ENCODE data around the gene C10orf95. TPM values are rescaled to one million over a fixed set of nuclear protein-coding genes. Genes with fewer than 3 reads are reported as not detected.

The C10orf95 gene
- total RNA-seq, 1 experiment from 2014 or later = 0.21 TPM

GRCh38 chr10:102429468-102429867 lies 21.9 kb downstream of the C10orf95 start:
- in situ Hi-C loops (cut with HindIII; ENCODE audit: low pct_unique_long_range_greater_than_20kb, low sequenced_read_pairs) (no loop called here), intact Hi-C loops (cut with micrococcal nuclease; ENCODE audit: unreplicated experiment) (no loop called here)
- Histone ChIP-seq H3K9me3 (ENCODE audit: control insufficient read depth, insufficient read depth, low read depth, low read length) (no peaks in the 10 kb centered on the region), H3K27ac (ENCODE audit: low read length) (no peak overlapping the region), H3K4me1 (ENCODE audit: control insufficient read depth, insufficient read depth, low read length) (0 out of 2 replicates have a peak, but pooled peaks cover 5% of the 10 kb centered on the region), H3K27me3 (ENCODE audit: control insufficient read depth, insufficient read depth, low read length) (no peaks in the 10 kb centered on the region), H3K4me3 (ENCODE audit: low read depth in 2 of 2, low read length in 2 of 2) (no peak overlapping the region), H3K36me3 (ENCODE audit: control insufficient read depth, insufficient read depth, low read length) (no peaks in the 10 kb centered on the region; the same call in 1 of the 2 replicates)
- DNase-seq (ENCODE audit: low read depth, low spot score) = no peak
- TF ChIP-seq POLR2AphosphoS5 (IDR thresholded peaks at IDR 0.05; ENCODE audit: low read depth, low read length) (no peak), SIN3A (IDR thresholded peaks at IDR 0.05; ENCODE audit: borderline replicate concordance, insufficient read depth, low read depth, low read length) (no peak), CTCF (IDR thresholded peaks at IDR 0.05) (no peak), TCF7L2 (IDR thresholded peaks at IDR 0.05; ENCODE audit: low read depth, low read length) (no peak), REST (IDR thresholded peaks at IDR 0.05; ENCODE audit: insufficient read depth in 1 of 2, low read depth in 2 of 2, low read length in 1 of 2) (no peak)
- POLR2A ChIA-PET = no interaction called here
- BruUV-seq (replicated peaks) = no TSS peak
- ATAC-seq = no peak
- CTCF ChIA-PET = no interaction called here

- peaks cover 3% of the 10 kb centered on the region; the same call in 1 of the 2 replicates for H3K36me3 ChIP-seq (ENCODE audit: control insufficient read depth, insufficient read depth, low read length)
- CTCF ChIA-PET = no interaction called here
- H3K9me3 ChIP-seq (ENCODE audit: control insufficient read depth, insufficient read depth, low read depth, low read length) = no peaks in the 10 kb centered on the region
- no peaks in the 10 kb centered on the region for H3K27me3 ChIP-seq (ENCODE audit: control insufficient read depth, insufficient read depth, low read length)
- intact Hi-C loops (cut with micrococcal nuclease; ENCODE audit: unreplicated experiment) (no loop called here), in situ Hi-C loops (cut with HindIII; ENCODE audit: low pct_unique_long_range_greater_than_20kb, low sequenced_read_pairs) (no loop called here)
- no peak for TF ChIP-seq SIN3A (IDR thresholded peaks at IDR 0.05; ENCODE audit: borderline replicate concordance, insufficient read depth, low read depth, low read length)
- no peak for TF ChIP-seq POLR2AphosphoS5 (IDR thresholded peaks at IDR 0.05; ENCODE audit: low read depth, low read length)
- no peak for TF ChIP-seq TCF7L2 (IDR thresholded peaks at IDR 0.05; ENCODE audit: low read depth, low read length)
- TF ChIP-seq REST (IDR thresholded peaks at IDR 0.05; ENCODE audit: insufficient read depth in 1 of 2, low read depth in 2 of 2, low read length in 1 of 2) = no peak
- no peak for TF ChIP-seq CTCF (IDR thresholded peaks at IDR 0.05)
- no TSS peak for BruUV-seq (replicated peaks)
- POLR2A ChIA-PET = interaction anchor here (0.5 kb wide), 1 partner anchor 37 kb away, joined by 19 read pairs; no protein-coding TSS in a partner anchor
- no peak for DNase-seq (ENCODE audit: low read depth, low spot score)
- H3K27ac ChIP-seq (ENCODE audit: low read length) = no peak overlapping the region
- peaks cover 15% of the 10 kb centered on the region for H3K4me1 ChIP-seq (ENCODE audit: control insufficient read depth, insufficient read depth, low read length)
- H3K4me3 ChIP-seq (ENCODE audit: low read depth in 2 of 2, low read length in 2 of 2) = no peak overlapping the region
- ATAC-seq = no peak
Measured at GRCh38 chr10:102426803-102427287, 24.5 kb downstream of the C10orf95 start.

Data from Panc1 (cell line).